Pulmonary artery endothelial cell (primary cell): ENCODE results near the gene NUMB. TPM values are rescaled to one million over a fixed set of nuclear protein-coding genes. Genes with fewer than 3 reads are reported as not detected.

Experiments used
- DNase-seq: peaks from one replicate; pipeline ENCODE4 v3.0.0-alpha.2; 2011; ENCODE audit warnings: low read depth, low spot score
- total RNA-seq: library from RNA; depleted of rRNA; stranded (reverse); fragments of >200 nt; gene quantifications from 2 replicates; pipeline ENCODE4 v1.2.3, GENCODE V29; 2014

NUMB gene
- total RNA-seq, 1 donor from 2014 or later = 46.3 TPM

GRCh38 chr14:73293782-73294781 is 164.3 kb downstream of the NUMB start:
- DNase-seq = no peak

GRCh38 chr14:73290279-73290678 is 168.1 kb downstream of the NUMB start:
- DNase-seq = no peak

GRCh38 chr14:73289729-73290128 is 168.6 kb downstream of the NUMB start:
- no peak for DNase-seq

GRCh38 chr14:73289308-73289707 is 169.0 kb downstream of the NUMB start:
- no peak for DNase-seq

GRCh38 chr14:73287071-73287470 is 171.3 kb downstream of the NUMB start:
- DNase-seq = no peak

GRCh38 chr14:73286598-73286997 is 171.7 kb downstream of the NUMB start:
- DNase-seq = no peak

GRCh38 chr14:73285979-73286378 is 172.4 kb downstream of the NUMB start:
- DNase-seq = no peak

GRCh38 chr14:73283608-73284379 is 174.6 kb downstream of the NUMB start:
- no peak for DNase-seq

GRCh38 chr14:73280903-73281302 is 177.4 kb downstream of the NUMB start:
- no peak for DNase-seq

- DNase-seq = no peak
Measured at GRCh38 chr14:73277376-73277775, 181.0 kb downstream of the NUMB start.

GRCh38 chr14:73276836-73277235 is 181.5 kb downstream of the NUMB start:
- no peak for DNase-seq

GRCh38 chr14:73273799-73274198 is 184.5 kb downstream of the NUMB start:
- DNase-seq = no peak

GRCh38 chr14:73272393-73272792 is 186.0 kb downstream of the NUMB start:
- DNase-seq = no peak

- DNase-seq = no peak
Measured at GRCh38 chr14:73269729-73270531, 188.4 kb downstream of the NUMB start.

GRCh38 chr14:73267474-73267873 is 190.9 kb downstream of the NUMB start:
- DNase-seq = no peak

GRCh38 chr14:73266317-73266716 is 192.0 kb downstream of the NUMB start:
- DNase-seq = no peak

GRCh38 chr14:73265721-73266046 is 192.7 kb downstream of the NUMB start:
- DNase-seq = no peak

GRCh38 chr14:73264885-73265720 is 193.2 kb downstream of the NUMB start:
- no peak for DNase-seq

GRCh38 chr14:73264080-73264884 is 194.1 kb downstream of the NUMB start:
- no peak for DNase-seq

GRCh38 chr14:73263606-73264005 is 194.7 kb downstream of the NUMB start:
- DNase-seq = no peak
